Natural killer cell (primary cell): ENCODE measurements around the gene BTG3. TPM values are rescaled to one million over a fixed set of nuclear protein-coding genes. Genes with fewer than 3 reads are reported as not detected.
A peak's percentile ranks its signal among the peaks of the same experiment; 100 is the strongest.

Experiments used
- ATAC-seq, 3 donors: fragments of 150-1000 bp in 2 of 3; fragments of 200-7000 bp in 1 of 3; cut with Tn5 transposase; 1 replicate in 1 of 3; 2 replicates in 2 of 3; pipeline ENCODE4 v1.10.0; 2021; ENCODE audit warnings: mild to moderate bottlenecking in 2 of 3, moderate library complexity in 2 of 3
- DNase-seq, 2 donors: peaks; one replicate each; pipeline versions ENCODE4 v3.0.0 to v3.0.0-alpha.2; 2013 to 2021; ENCODE audit warnings: mixed read lengths in 1 of 2
- H3K27ac ChIP-seq: one replicate; pipeline ENCODE4 v1.5.1; 2013; ENCODE audit warnings: mild to moderate bottlenecking, low read length
- H3K27me3 ChIP-seq: one replicate; pipeline ENCODE4 v1.6.1; 2013; ENCODE audit warnings: low read length; ENCODE audit not compliant: control insufficient read depth, insufficient read depth
- H3K36me3 ChIP-seq: one replicate; pipeline ENCODE4 v1.6.1; 2013; ENCODE audit warnings: low read length; ENCODE audit not compliant: control insufficient read depth, insufficient read depth
- H3K4me1 ChIP-seq: one replicate; pipeline ENCODE4 v1.6.1; 2013; ENCODE audit warnings: low read length; ENCODE audit not compliant: control insufficient read depth, insufficient read depth
- H3K4me3 ChIP-seq: one replicate; pipeline ENCODE4 v1.5.1; 2013; ENCODE audit warnings: low read length
- H3K9me3 ChIP-seq: one replicate; pipeline ENCODE4 v1.6.1; 2013; ENCODE audit warnings: low read length; ENCODE audit not compliant: control insufficient read depth, insufficient read depth
- H3K27ac Mint-ChIP-seq, 2 donors: one replicate each; pipeline ENCODE4 v1.8.0; 2022; ENCODE audit warnings: mild to moderate bottlenecking in 2 of 2, mixed read lengths in 2 of 2, moderate library complexity in 1 of 2
- H3K27me3 Mint-ChIP-seq, 2 donors: one replicate each; pipeline ENCODE4 v1.8.0; 2022; ENCODE audit warnings: low read depth in 2 of 2, mixed read lengths in 2 of 2
- H3K36me3 Mint-ChIP-seq: one replicate; pipeline ENCODE4 v1.8.0; 2022; ENCODE audit warnings: mixed read lengths
- H3K4me1 Mint-ChIP-seq, 2 donors: one replicate each; pipeline ENCODE4 v1.8.0; 2022; ENCODE audit warnings: mixed read lengths in 2 of 2
- H3K4me3 Mint-ChIP-seq: one replicate; pipeline ENCODE4 v1.8.0; 2022; ENCODE audit warnings: mild to moderate bottlenecking, moderate library complexity, mixed read lengths
- H3K9me3 Mint-ChIP-seq, 2 donors: one replicate each; pipeline ENCODE4 v1.8.0; 2022; ENCODE audit warnings: mixed read lengths in 2 of 2
- CTCF ChIP-seq: fragments of 200-600 bp; IDR thresholded peaks from one replicate; pipeline ENCODE4 v1.8.0; 2022; ENCODE audit warnings: antibody characterized with exemption
- WGBS: methylation state at CpG from one replicate; pipeline ENCODE4 v1.1.7; 2013; ENCODE audit warnings: missing lambda C conversion rate; ENCODE audit not compliant: insufficient coverage; 5-methylcytosine and 5-hydroxymethylcytosine counted together
- intact Hi-C: fragments of 100-400 bp; cut with micrococcal nuclease; formaldehyde crosslinking; loops from one replicate; pipeline ENCODE4 v1.14.2; 2022
- total RNA-seq, 4 donors: library from RNA; stranded (reverse); fragments of 120-200 nt in 1 of 4; gene quantifications; one replicate each; pipeline versions ENCODE4 v1.2.3 to v1.2.4, GENCODE V29; 2013 to 2022

Gene BTG3
- total RNA-seq, 3 donors from 2014 or later (not counting 1 experiment from before 2014, with no cell fraction given): 57.5 to 88.8 (median 70.9) TPM

GRCh38 chr21:17651526-17651925 is 38.8 kb upstream of the BTG3 start:
- intact Hi-C loops: no loop called here
- no peaks in the 10 kb centered on the region for H3K36me3 ChIP-seq
- WGBS: 96% methylated on average over 3 of the region's 3 CpGs
- H3K4me1 ChIP-seq: no peaks in the 10 kb centered on the region
- Mint-ChIP-seq H3K9me3 (peaks cover 0 to 2% of the 10 kb centered on the region in 2 donors), H3K4me1 (no peaks in the 10 kb centered on the region), H3K27ac (no peak overlapping the region), H3K27me3 (peaks cover 13 to 47% of the 10 kb centered on the region in 2 donors), H3K36me3 (peaks cover 5% of the 10 kb centered on the region), H3K4me3 (no peak overlapping the region)
- no peak overlapping the region for H3K4me3 ChIP-seq
- no peak overlapping the region for H3K27ac ChIP-seq
- no peak for TF ChIP-seq CTCF
- ATAC-seq (no peak), DNase-seq (no peak)
- H3K9me3 ChIP-seq: no peaks in the 10 kb centered on the region
- no peaks in the 10 kb centered on the region for H3K27me3 ChIP-seq

- ATAC-seq (no peak), DNase-seq (no peak)
- H3K4me3 ChIP-seq: no peak overlapping the region
- peaks cover 0 to 2% of the 10 kb centered on the region in 2 donors for H3K9me3 Mint-ChIP-seq
- H3K27ac Mint-ChIP-seq: no peak overlapping the region
- H3K36me3 Mint-ChIP-seq: peaks cover 5% of the 10 kb centered on the region
- H3K27ac ChIP-seq: no peak overlapping the region
- peaks cover 10 to 41% of the 10 kb centered on the region in 2 donors for H3K27me3 Mint-ChIP-seq
- no peaks in the 10 kb centered on the region for H3K36me3 ChIP-seq
- H3K4me1 Mint-ChIP-seq: no peaks in the 10 kb centered on the region
- no peaks in the 10 kb centered on the region for H3K9me3 ChIP-seq
- H3K4me3 Mint-ChIP-seq: no peak overlapping the region
- intact Hi-C loops: no loop called here
- WGBS: 100% methylated on average over 1 of the region's 1 CpG
- no peak for TF ChIP-seq CTCF
- no peaks in the 10 kb centered on the region for H3K27me3 ChIP-seq
- H3K4me1 ChIP-seq: no peaks in the 10 kb centered on the region
Measured at GRCh38 chr21:17650292-17650691, 37.6 kb upstream of the BTG3 start.

DNA sequence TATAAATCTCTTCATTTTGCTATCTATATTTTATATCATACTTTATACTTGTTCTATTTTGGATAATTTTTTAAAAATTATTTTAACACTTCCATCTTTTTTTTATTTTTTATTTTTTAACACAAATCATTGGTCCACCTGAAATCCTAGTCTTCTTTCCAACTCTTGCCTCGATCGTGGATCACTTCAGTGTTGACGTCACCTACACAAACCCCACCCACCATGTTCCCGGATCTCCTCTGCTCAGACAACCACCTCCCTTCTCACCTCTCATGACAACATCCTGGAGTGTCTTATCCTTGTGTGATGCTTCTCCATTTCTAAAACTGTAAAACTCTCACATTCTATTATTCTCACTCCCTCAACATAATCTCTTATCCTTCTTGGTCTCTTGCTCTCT is 34.1 kb upstream of the BTG3 start:
- H3K9me3 ChIP-seq: no peaks in the 10 kb centered on the region
- H3K27ac Mint-ChIP-seq: no peak overlapping the region
- no peaks in the 10 kb centered on the region for H3K36me3 ChIP-seq
- no peak for DNase-seq
- no peak for ATAC-seq
- H3K27me3 Mint-ChIP-seq: peaks cover 3 to 17% of the 10 kb centered on the region in 2 donors
- H3K4me3 ChIP-seq: no peak overlapping the region
- no peak for TF ChIP-seq CTCF
- H3K4me1 Mint-ChIP-seq: peaks cover 7 to 15% of the 10 kb centered on the region in 2 donors
- peaks cover 0 to 2% of the 10 kb centered on the region in 2 donors for H3K9me3 Mint-ChIP-seq
- no peak overlapping the region for H3K27ac ChIP-seq
- peaks cover 5% of the 10 kb centered on the region for H3K36me3 Mint-ChIP-seq
- WGBS: 92% methylated on average over 4 of the region's 4 CpGs
- H3K27me3 ChIP-seq: no peaks in the 10 kb centered on the region
- H3K4me3 Mint-ChIP-seq: no peak overlapping the region
- intact Hi-C loops: no loop called here
- H3K4me1 ChIP-seq: no peaks in the 10 kb centered on the region

GRCh38 chr21:17644186-17644585 is 31.5 kb upstream of the BTG3 start:
- Mint-ChIP-seq H3K36me3 (peaks cover 5% of the 10 kb centered on the region), H3K27me3 (peaks cover 0 to 8% of the 10 kb centered on the region in 2 donors), H3K27ac (peak overlapping the region in 1 of 2 donors; percentile 53), H3K4me1 (peaks cover 7 to 21% of the 10 kb centered on the region in 2 donors), H3K9me3 (peaks cover 0 to 2% of the 10 kb centered on the region in 2 donors), H3K4me3 (no peak overlapping the region)
- Histone ChIP-seq H3K36me3 (no peaks in the 10 kb centered on the region), H3K27ac (no peak overlapping the region), H3K27me3 (no peaks in the 10 kb centered on the region), H3K9me3 (no peaks in the 10 kb centered on the region), H3K4me3 (no peak overlapping the region), H3K4me1 (no peaks in the 10 kb centered on the region)
- ATAC-seq: peak; percentile 50 to 61 (median 60)
- intact Hi-C loops: no loop called here
- no peak for TF ChIP-seq CTCF
- peak in 1 of 2 donors; percentile 3 for DNase-seq
